ENCODE results near the gene OR56B4.

The OR56B4 gene

DNA sequence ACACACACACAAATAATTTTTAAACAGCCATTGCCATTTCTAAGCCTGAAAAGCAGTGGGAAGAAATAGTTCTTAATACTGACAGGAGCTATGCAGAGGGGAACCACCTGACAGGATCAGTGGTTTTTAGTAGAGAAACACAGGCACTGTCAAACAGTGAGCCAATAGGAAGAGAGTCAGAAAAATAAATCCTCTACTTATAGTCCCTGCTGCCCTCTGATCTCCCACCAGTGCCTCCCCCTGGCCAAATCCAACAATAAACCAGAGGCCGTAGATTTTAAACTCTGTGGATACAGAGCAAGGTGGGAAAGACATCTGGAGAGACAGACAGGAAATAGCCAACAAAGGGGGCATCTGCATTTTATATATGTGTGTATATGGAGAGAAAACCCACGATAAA lies 7.9 kb upstream of the OR56B4 start:
- TF ChIP-seq, protein P1, sequence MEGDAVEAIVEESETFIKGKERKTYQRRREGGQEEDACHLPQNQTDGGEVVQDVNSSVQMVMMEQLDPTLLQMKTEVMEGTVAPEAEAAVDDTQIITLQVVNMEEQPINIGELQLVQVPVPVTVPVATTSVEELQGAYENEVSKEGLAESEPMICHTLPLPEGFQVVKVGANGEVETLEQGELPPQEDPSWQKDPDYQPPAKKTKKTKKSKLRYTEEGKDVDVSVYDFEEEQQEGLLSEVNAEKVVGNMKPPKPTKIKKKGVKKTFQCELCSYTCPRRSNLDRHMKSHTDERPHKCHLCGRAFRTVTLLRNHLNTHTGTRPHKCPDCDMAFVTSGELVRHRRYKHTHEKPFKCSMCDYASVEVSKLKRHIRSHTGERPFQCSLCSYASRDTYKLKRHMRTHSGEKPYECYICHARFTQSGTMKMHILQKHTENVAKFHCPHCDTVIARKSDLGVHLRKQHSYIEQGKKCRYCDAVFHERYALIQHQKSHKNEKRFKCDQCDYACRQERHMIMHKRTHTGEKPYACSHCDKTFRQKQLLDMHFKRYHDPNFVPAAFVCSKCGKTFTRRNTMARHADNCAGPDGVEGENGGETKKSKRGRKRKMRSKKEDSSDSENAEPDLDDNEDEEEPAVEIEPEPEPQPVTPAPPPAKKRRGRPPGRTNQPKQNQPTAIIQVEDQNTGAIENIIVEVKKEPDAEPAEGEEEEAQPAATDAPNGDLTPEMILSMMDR (IDR thresholded peaks at IDR 0.05), result no peak
- Histone ChIP-seq H3K36me3 (no peaks in the 10 kb centered on the region), H3K27me3 (no peaks in the 10 kb centered on the region), H3K4me3 (ENCODE audit: low read depth in 1 of 2, low read length in 1 of 2) (no peak overlapping the region), H3K4me1 (ENCODE audit: control insufficient read depth in 1 of 2, insufficient read depth in 1 of 2, low read depth in 1 of 2, low read length in 1 of 2) (no peaks in the 10 kb centered on the region), H3K27ac (no peak overlapping the region), H3K9me3 (no peaks in the 10 kb centered on the region)

DNA sequence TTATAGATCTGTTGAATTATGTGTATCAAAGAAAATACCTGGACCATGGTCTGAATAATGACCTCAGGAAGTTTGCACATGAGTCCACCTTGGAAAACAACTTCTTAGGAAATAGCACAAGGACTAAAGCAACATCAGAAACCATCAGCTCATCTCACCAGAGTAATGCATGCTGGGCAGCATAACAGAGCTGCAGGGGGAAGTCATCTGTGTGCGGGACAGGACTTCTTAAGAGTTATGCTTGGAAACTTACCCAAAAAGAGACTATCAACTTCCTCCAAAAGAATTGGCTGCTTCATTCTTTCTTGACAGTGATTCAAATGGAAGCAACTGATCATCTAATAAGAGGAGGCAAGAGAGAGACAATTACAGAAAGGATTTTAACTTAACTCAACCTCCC lies 2.5 kb downstream of the OR56B4 start:
- H3K36me3 ChIP-seq, result no peaks in the 10 kb centered on the region
- H3K9me3 ChIP-seq, result no peaks in the 10 kb centered on the region
- peak overlapping the region; percentile 57 for H3K27ac ChIP-seq
- peaks cover 13 to 17% of the 10 kb centered on the region in 2 experiments for H3K4me1 ChIP-seq (ENCODE audit: control insufficient read depth in 1 of 2, insufficient read depth in 1 of 2, low read depth in 1 of 2, low read length in 1 of 2)
- no peaks in the 10 kb centered on the region for H3K27me3 ChIP-seq
- TF ChIP-seq, protein P1 (IDR thresholded peaks at IDR 0.05), result no peak
- no peak overlapping the region for H3K4me3 ChIP-seq (ENCODE audit: low read depth in 1 of 2, low read length in 1 of 2)

DNA sequence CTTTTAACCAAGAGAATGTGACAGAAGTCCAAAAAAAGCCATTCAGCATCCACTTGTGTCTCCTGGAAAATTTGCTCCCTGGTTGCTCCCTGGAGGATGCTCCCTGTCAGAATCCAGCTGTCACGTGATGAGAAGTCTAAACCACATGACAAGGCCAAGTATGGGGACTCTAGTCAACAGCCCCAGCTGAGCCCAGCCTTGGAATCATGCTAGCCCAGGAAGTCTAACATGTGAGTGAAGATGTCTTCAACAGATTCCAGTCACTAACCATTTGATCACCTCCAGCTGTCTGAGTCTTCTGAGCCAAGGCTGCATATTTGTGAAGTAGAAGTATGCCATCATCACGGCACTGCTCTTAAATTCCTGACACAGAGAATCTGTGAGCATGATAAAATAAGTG lies 4.2 kb downstream of the OR56B4 start:
- no peak overlapping the region for H3K4me3 ChIP-seq (ENCODE audit: low read depth in 1 of 2, low read length in 1 of 2)
- no peak overlapping the region for H3K27ac ChIP-seq
- TF ChIP-seq, protein P1 (IDR thresholded peaks at IDR 0.05), result no peak
- H3K27me3 ChIP-seq, result no peaks in the 10 kb centered on the region
- no peaks in the 10 kb centered on the region for H3K9me3 ChIP-seq
- peaks cover 13 to 17% of the 10 kb centered on the region in 2 experiments for H3K4me1 ChIP-seq (ENCODE audit: control insufficient read depth in 1 of 2, insufficient read depth in 1 of 2, low read depth in 1 of 2, low read length in 1 of 2)
- no peaks in the 10 kb centered on the region for H3K36me3 ChIP-seq

DNA sequence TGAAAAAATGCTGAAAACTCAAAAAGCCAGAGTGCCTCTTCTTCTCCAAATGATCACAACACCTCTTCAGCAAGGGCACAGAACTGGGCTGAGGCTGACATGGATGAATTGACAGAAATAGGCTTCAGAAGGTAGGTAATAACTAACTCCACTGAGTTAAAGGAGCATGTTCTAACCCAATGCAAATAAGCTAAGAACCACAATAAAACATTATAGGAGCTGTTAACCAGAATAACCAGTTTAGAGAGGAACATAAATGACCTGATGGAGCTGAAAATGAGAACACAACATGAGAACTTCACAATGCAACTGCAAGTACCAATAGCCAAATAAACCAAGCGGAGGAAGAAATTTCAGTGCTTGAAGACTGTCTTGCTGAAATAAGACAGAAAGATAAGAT lies 9.2 kb downstream of the OR56B4 start:
- no peaks in the 10 kb centered on the region for H3K9me3 ChIP-seq
- no peaks in the 10 kb centered on the region for H3K27me3 ChIP-seq
- H3K4me3 ChIP-seq (ENCODE audit: low read depth in 1 of 2, low read length in 1 of 2), result no peak overlapping the region
- no peaks in the 10 kb centered on the region for H3K36me3 ChIP-seq
- H3K4me1 ChIP-seq (ENCODE audit: control insufficient read depth in 1 of 2, insufficient read depth in 1 of 2, low read depth in 1 of 2, low read length in 1 of 2), result no peaks in the 10 kb centered on the region
- no peak overlapping the region for H3K27ac ChIP-seq
- TF ChIP-seq, protein P1 (IDR thresholded peaks at IDR 0.05), result no peak

DNA sequence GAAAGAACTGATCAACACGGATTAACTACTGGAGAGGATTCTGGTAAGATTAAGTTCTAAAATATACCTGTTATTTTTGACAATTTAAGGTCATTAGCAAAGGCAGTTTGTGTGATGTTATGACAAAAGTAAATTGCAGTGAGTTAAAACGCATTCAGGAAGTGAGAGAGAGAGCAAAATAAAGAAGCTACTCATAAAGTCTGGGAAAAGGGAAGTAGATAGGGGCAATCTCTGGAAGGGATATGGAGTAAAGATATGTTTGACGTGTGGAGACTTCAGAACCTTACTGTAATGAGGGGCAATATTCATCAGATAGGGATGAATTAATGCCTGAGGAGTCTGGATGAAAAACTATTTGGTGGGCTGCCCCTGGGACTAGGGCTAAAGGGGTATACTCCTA lies 16.8 kb downstream of the OR56B4 start:
- TF ChIP-seq, protein P1 (IDR thresholded peaks at IDR 0.05), result no peak
- H3K4me3 ChIP-seq (ENCODE audit: low read depth in 1 of 2, low read length in 1 of 2), result no peak overlapping the region
- peaks cover 43 to 44% of the 10 kb centered on the region in 2 experiments for H3K4me1 ChIP-seq (ENCODE audit: control insufficient read depth in 1 of 2, insufficient read depth in 1 of 2, low read depth in 1 of 2, low read length in 1 of 2)
- no peaks in the 10 kb centered on the region for H3K27me3 ChIP-seq
- peak overlapping the region; percentile 48 for H3K27ac ChIP-seq
- H3K9me3 ChIP-seq, result no peaks in the 10 kb centered on the region
- no peaks in the 10 kb centered on the region for H3K36me3 ChIP-seq

DNA sequence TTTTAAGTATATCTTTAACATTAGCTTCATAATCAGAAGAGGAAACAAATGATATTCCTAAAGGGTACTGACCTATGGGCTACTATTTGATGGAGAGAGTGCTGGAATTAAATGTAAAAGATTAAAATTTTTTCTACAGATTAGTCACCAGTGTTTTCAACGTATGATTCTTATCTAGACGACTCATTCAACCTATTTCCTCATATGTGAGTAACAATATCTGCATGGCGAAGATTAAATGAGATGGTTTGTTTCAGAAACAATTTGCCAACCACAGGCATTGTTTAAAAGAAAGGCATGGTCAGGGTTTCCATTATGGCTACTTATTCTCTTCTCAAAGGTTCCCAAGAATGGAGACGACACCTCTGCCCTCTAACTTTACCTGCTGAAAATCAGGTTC lies 20.4 kb downstream of the OR56B4 start:
- Histone ChIP-seq H3K4me3 (ENCODE audit: low read depth in 1 of 2, low read length in 1 of 2) (no peak overlapping the region), H3K27ac (peak overlapping the region; percentile 82), H3K36me3 (no peaks in the 10 kb centered on the region), H3K27me3 (no peaks in the 10 kb centered on the region), H3K4me1 (ENCODE audit: control insufficient read depth in 1 of 2, insufficient read depth in 1 of 2, low read depth in 1 of 2, low read length in 1 of 2) (peaks cover 62 to 68% of the 10 kb centered on the region in 2 experiments), H3K9me3 (no peaks in the 10 kb centered on the region)
- TF ChIP-seq, protein P1 (IDR thresholded peaks at IDR 0.05), result no peak

Measured in neutrophil (primary cell).